OCI-LY3 (cell line): ENCODE measurements around the gene GFY.

ENCODE experiments used
- EZH2phosphoT487 ChIP-seq: fragments of 200-600 bp; shearing (Covaris generic); IDR thresholded peaks from 2 replicates; pipeline ENCODE4 v1.6.1; 2018; ENCODE audit warnings: antibody characterized with exemption, mixed run types, low read depth
- TF ChIP-seq, protein P1 (sequence below): fragments of 200-600, 300-600 bp; sonication (generic); IDR thresholded peaks from 2 replicates; pipeline ENCODE4 v1.5.1; 2014; ENCODE audit warnings: antibody characterized with exemption, low read length, low read depth

GRCh38 chr19:49428547-49429451 is 3.6 kb downstream of the GFY start:
- TF ChIP-seq, protein P1, sequence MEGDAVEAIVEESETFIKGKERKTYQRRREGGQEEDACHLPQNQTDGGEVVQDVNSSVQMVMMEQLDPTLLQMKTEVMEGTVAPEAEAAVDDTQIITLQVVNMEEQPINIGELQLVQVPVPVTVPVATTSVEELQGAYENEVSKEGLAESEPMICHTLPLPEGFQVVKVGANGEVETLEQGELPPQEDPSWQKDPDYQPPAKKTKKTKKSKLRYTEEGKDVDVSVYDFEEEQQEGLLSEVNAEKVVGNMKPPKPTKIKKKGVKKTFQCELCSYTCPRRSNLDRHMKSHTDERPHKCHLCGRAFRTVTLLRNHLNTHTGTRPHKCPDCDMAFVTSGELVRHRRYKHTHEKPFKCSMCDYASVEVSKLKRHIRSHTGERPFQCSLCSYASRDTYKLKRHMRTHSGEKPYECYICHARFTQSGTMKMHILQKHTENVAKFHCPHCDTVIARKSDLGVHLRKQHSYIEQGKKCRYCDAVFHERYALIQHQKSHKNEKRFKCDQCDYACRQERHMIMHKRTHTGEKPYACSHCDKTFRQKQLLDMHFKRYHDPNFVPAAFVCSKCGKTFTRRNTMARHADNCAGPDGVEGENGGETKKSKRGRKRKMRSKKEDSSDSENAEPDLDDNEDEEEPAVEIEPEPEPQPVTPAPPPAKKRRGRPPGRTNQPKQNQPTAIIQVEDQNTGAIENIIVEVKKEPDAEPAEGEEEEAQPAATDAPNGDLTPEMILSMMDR: no peak
- no peak for TF ChIP-seq EZH2phosphoT487
